Tongue (tissue), 2 donors: ENCODE data around the gene SDHAF2. TPM values are rescaled to one million over a fixed set of nuclear protein-coding genes. Genes with fewer than 3 reads are reported as not detected.
"Not testable (repeated sequence)": the region's sequence is repeated elsewhere in the genome, so short reads cannot be mapped to it uniquely, and the experiment has no call there.

Source experiments
- DNase-seq: peaks from one replicate; pipeline ENCODE4 v3.0.0-alpha.2; 2015
- total RNA-seq: library from RNA; depleted of rRNA; stranded (reverse); fragments of >200 nt; gene quantifications from one replicate; pipeline ENCODE4 v1.2.3, GENCODE V29; 2014

The SDHAF2 gene
- total RNA-seq, 1 donor from 2014 or later = 23.7 TPM

DNA sequence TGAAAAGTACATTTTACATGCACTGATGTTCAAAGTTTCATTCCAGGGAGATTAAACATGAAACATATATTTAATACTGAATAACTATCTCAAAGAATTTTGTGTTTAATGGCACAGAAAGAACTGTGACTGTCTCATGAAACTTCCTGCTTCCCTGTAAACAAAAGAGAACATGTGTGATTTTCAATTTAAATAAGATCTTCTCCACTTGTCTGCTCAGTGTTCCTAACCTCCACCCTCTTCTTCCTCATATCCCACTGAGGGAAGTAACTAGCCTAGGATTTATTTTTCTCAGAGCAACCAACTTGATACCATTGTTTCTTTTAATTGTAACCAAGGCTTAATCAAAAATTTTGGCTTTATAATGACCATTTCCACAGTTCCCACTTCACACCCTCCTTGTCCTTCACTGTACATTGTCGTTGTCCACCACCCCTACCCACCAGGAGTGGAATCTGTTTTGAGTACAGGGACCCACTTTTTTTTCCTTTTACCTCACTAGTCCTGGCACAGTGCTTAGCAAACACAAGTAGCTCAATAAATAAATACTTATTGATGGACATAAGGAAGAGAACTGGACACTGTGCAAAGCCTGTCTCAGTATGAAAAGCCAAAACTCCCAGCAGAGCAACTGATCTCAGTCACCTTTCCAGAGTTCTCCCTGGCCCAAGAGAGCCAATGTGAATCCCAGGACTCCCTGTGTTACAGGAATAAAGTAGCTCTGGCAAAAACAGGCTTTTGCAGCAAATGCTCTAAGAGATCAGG, 4.4 kb upstream of the SDHAF2 start:
- no peak for DNase-seq

- peak; percentile 82 for DNase-seq
Observed at GRCh38 chr11:61429346-61429690, 606 bp upstream of the SDHAF2 start.

DNA sequence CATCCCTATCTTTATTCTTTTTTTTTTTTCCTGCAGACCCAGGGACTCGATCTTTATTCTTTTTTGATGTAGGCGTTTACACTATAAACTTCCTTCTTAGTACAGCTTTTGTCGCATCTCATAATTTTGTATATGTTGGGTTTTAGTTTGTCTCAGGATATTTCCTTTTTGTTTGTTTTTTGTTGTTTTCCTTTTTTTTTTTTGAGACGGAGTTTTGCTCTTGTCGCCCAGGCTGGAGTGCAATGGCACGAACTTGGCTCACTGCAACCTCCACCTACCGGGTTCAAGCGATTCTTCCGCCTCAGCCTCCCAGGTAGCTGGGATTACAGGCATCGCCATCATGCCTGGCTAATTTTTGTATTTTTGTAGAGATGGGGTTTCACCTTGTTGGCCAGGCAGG, 915 bp downstream of the SDHAF2 start:
- DNase-seq = not testable (repeated sequence)

DNA sequence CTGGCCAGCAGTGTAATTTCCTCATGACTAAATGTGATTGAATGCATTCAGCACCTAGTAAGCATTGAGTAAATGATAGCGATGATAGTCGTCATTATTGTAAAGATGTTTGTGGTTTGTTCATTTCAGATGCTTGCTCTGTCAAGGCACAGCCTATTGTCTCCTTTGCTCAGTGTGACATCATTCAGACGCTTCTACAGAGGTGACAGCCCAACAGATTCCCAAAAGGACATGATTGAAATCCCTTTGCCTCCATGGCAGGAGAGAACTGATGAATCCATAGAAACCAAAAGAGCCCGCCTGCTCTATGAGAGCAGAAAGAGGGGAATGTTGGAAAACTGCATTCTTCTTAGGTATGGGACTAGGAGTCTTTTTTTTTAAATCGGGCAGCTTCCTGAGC, 7.6 kb downstream of the SDHAF2 start:
- DNase-seq = no peak

DNA sequence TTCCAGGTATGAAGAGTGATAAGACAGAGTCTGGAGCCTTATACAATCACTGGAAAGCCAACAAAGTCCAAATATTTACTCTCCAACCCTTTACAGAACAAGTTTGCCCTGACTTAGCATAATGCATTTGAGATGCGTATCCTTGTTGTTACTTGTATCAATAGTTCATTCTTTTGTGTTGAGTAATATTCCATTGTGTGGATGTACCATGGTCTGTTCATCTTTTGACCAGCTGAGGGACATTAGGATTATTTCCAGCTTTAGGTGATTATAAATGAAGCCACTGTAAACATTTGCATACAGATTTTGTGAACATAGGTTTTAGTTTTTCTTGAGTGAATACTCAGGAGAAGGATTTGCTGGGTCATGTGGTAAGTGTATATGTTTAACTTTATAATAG, 9.7 kb downstream of the SDHAF2 start:
- no peak for DNase-seq

- no peak for DNase-seq
Observed at GRCh38 chr11:61442616-61443015, 12.7 kb downstream of the SDHAF2 start.

DNA sequence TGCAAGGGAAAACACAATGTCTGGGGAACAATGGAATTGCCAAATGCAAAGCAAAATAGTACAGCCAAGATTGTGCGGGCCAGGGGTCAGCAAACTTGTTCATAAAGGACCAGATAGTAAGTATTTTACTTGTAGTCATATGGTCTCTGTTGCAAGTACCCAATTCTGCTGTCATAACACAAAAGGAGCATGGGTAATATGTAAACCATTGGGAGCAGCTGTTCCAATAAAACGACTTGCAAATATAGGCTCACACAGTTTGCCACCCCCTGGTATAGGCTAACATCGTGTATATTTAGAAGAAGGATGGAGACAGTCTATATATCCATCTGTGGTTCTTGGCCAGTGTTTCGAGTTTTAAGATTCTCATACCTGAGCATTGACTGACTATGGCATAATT, 15.6 kb downstream of the SDHAF2 start:
- peak; percentile 10 for DNase-seq

GRCh38 chr11:61446211-61446651, 16.3 kb downstream of the SDHAF2 start:
- DNase-seq = peak; percentile 94

DNA sequence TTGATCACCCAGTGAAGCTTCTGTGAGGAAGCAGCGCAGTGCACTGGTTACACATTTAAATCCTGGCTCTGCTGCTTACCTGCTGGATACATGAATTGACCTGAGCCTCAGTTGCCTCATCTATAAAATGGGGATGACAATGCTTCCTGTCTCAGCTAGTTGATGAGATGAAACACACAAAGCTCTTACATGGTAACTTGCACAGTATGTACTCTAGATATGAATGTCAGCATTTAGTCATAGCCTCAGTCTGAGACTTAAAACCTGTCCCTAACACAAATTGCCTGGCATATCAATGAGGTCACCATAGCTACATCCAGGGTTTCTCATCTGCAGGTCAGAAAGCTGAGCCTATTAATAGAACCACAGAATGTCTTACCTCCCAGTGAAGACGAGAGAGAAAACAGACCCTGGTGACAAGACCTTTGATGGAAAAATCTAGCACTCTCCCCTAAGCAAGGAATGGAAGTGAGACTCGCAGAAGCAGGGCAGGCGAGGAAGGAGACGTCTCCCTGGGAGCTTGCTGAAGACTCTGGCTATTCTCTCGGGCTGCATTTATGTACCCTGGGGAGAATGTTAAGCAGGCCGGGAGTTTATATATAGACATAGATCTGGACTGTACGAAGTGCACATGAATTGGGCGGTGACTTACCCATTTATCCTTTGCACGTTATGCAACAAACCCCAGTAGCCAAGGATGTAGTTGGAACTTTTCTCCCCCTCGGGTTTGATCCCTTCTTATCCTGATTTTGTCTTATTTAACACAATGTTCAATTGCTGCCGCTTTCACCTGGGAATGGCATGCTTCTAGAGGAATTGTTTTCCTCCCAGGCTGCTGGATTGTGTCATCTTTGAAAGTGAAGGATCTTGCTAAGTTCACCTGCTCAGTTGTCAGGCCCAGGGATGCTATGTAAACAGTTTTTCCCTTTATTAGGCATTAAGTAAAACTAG, 18.0 kb downstream of the SDHAF2 start:
- no peak for DNase-seq

DNA sequence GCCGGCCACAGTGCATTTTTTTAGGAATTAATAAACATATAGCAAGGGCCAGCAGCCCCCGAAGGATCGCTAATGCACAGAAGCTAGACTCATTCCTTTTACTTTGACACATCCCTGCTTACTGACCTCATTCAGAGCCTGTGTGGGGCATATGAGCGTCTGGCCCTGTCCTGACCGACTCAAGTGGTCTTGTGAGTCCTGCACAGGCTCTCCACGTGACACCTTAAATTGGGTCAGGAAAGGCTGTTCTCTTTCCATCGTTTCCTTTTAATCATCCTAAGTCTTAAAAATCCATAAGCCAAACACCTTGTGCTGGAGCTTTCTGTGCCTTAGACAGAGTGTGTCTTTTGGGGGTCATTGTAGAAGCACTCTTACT, 18.6 kb downstream of the SDHAF2 start:
- DNase-seq = no peak

DNA sequence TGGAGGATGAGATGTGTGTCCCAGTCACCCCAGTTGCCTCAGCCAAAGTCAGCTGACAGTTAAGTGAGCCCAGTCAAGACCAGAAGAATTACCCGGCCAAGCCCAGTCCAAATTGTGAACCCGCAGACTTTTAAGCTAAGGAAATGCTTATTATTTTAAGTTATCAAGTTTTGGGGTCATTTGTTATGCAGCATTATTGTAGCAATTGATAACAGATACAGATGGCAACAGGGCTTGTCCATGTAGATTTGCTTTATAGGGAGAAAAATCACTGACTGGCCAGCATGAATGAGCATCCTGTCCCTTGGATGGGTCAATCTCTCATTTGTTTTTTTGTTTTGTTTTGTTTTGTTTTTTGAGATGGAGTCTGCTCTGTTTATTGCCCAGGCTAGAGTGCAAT, 22.9 kb downstream of the SDHAF2 start:
- no peak for DNase-seq

- DNase-seq = peak; percentile 71
Observed at GRCh38 chr11:61453695-61454094, 23.8 kb downstream of the SDHAF2 start.

GRCh38 chr11:61454520-61454919, 24.6 kb downstream of the SDHAF2 start:
- DNase-seq = no peak

DNA sequence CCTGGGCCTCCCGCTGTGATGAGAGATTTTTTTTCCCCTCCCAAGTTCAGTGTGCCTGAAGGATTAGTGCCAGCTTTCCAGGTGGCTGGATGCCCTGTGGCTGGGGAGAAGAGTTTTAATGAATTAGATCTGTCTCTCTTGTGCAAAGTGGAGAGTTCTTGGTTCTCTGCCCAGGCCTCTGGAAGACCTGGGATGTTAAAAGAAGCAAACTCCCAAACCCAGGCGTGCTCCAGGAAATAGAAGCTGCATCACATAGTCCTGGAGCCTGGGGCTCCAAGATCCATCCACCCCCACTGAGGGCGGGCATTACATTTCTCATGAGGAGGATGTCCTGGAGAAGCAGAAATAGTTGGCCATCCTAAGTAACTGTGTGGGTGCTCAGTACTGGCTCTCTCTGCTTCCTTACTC, 30.6 kb downstream of the SDHAF2 start:
- peak; percentile 57 for DNase-seq

DNA sequence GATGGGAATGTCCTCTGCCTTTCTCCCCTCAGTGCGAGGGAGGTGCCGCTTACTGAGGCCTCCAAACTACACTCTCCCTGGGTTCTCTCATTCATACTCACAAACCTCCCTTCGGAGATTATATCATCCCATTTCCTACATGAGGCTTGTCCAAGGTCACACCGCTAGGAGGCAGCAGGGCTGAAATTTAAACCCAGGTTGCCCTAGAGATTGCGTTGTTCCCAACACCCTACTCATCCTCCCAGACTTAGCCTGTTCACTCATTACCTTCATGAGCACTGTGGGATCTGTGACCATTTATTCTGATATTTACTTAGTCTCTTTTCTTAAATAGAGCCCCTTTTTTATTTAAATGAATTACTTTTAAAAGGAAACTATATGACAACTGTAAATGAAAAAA, 31.1 kb downstream of the SDHAF2 start:
- no peak for DNase-seq

- not testable (repeated sequence) for DNase-seq
Observed at GRCh38 chr11:61467602-61468001, 37.7 kb downstream of the SDHAF2 start.

DNA sequence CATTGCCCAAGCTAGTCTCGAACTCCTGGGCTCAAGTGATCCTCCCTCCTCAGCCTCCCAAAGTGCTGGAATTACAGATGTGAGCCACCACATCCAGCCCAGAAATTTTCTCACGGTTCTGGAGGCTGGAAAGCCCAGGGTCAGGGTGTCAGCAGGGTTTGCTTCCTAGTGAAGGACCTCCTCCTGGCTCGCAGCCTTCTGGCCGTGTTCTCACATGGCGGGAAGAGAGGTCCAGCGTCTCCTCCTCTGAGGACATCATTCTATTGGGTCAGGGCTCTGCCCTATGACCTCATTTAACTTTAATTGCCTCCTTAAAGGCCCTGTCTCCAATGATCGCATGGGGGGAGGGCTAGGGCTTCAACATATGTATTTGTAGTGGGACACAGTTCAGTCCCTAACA, 38.1 kb downstream of the SDHAF2 start:
- no peak for DNase-seq

DNA sequence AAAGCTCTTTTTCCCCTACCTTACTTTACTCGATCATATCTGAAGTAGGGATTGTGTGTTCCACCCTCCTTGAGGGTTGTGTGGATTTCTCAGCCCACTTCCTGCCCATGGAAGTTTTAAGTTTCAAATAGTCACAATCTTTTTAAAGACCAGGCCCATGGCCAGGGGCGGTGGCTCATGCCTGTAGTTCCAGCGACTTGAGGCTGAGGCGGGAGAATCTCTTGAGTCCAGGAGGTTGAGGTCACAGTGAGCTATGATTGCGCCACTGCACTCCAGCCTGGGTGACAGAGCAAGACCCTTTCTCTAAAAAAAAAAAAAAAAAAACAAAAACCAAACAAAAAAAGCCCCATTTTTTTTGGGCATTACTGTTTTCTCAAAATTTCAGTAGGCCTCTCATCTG, 42.4 kb downstream of the SDHAF2 start:
- DNase-seq = peak; percentile 43

DNA sequence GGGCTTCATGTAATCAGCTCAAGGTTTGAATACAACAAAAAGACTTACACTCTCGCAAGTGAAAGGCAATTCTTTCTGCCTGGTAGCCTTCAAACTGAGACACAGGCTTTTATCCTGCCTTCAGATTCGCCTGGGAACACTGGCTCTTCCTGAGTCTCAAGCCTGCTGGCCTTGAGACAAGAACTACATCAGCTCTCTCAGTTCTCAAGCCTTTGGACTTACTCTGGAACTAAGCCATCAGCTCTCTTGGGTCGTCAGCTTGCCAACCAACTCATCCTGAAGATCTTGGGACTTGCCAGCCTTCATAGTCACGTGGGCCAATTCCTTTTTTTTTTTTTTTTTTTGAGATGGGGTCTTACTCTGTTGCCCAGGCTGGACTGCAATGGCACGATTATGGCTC, 42.9 kb downstream of the SDHAF2 start:
- peak; percentile 57 for DNase-seq

DNA sequence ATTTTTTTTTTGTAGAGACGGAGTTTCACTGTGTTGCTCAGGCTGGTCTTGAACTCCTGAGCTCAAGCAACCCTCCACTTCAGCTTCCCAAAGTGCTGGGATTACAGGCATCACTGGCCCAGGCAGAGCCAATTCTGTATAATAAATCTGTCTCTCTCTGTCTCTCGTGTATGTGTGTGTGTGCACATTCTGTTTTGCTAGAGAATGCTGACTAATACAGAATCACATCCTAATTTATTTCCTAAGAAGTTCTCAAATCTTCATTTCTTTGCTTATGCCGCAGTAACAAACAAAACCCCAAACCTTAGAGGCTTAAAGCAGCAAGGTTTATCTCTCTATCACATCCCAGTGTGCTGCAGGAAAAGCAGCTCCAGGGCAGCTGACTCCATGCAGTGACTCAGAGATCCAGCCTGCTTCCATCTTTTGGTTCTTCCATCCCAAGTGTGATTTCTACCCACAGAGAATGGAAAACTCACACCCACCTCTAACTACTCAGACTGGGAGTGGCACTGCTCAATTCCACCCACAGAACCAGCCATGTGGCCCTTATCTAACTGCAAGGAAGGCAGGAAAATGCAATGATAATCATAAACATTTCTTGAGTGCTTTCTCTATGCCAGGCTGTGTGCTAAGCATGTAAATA, 43.6 kb downstream of the SDHAF2 start:
- no peak for DNase-seq

DNA sequence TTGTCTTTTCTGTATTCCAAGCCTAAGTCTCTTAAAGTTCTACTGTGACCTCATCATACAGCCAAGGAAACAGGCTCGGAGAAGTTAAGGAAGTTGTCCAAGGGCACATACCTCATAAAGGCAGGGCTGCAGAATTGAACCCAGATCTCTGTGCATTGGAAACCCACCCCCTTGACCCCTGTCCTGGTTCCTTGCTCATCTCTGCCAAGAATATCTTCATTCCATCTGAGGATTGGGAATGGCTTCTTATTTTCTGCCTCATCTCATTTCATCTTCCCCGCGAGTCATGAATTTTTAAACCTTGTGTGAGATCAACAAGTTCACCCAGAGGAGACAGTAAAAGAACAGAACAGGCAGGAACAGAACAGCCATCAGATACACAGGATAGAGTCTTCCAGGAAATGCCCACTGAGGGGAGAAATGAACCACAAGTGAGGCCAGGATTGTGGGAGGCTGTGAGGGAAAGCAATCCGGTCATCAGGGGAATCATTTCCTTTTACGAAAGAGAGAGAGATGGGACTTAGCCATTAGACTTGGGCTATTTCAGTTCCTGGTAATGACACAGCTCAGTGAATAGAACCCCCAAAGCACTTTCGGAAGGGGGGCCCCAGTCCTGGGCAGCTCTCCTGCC, 44.2 kb downstream of the SDHAF2 start:
- no peak for DNase-seq

DNA sequence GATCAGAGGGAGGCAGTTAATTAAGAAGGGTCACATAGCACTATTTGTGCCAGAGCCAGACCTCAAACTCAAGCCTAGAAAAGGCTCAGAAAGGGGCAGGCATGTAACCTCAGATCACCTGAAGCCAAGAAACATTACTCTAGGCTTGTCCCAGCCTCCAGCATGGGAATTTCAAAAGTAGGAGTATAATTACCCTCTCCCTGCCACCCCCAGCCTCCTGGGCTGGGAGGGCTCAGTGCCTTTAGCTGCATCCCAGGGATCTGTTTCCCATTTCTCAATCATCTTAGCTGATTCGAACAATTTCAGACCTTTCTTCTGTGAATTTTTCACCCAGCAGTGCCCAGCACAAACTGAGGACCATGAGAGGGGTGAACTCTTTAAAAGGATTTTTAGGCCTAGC, 45.5 kb downstream of the SDHAF2 start:
- no peak for DNase-seq

GRCh38 chr11:61476371-61476770, 46.4 kb downstream of the SDHAF2 start:
- no peak for DNase-seq
